Activated CD8-positive, alpha-beta memory T cell treated with anti-CD3 and anti-CD28 coated beads, Interleukin-2, amount 50 U/mL, for 24 hours (primary cell): ENCODE data around the gene DSC3.

Experiments used
- DNase-seq: peaks from one replicate; pipeline ENCODE4 v3.0.0-alpha.2; 2020; ENCODE audit errors: extremely low read depth

Gene DSC3

DNA sequence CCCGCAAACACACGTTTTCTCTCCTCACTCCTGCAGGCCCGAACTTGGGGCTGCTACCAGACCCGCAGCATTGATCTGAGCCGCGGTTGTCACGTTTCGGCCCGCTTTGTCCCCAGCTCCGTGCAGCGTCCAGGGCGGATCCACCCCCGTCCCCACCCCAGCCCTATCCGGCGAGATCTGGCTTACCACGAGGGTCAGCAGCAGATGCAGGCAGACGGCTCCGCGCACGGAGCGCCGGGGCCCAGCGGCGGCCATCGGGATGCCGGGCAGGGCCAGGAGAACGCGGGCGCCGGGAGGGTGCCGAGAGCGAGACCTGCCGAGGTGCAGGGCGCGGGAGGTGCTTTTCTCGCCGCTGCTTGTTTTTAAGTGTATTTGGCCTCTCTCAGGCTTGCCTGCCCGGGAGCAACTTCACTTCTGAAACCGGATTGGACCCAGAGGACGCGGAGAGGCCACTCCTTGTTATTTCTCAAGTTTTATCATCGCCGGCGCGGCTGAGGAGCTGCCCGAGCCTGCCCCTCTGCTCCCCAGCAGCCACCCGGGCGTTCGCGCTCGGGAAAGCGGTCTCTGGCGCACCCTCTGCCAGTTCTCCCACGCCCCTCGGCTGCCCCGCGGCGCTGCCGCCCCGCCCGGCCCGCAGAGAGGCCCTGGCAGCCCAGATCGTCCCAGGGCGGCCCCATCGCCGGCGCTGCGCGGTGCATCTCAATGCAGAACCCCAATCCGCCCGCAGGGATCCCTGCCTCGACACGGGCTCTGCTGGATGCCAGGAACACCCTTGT is at the start of gene DSC3:
TSS of gene DSC3 (minus strand) at position 337 of the 776 bp plus-strand sequence. CDS start at position 255, 82 bp downstream.
- DNase-seq: no peak

DNA sequence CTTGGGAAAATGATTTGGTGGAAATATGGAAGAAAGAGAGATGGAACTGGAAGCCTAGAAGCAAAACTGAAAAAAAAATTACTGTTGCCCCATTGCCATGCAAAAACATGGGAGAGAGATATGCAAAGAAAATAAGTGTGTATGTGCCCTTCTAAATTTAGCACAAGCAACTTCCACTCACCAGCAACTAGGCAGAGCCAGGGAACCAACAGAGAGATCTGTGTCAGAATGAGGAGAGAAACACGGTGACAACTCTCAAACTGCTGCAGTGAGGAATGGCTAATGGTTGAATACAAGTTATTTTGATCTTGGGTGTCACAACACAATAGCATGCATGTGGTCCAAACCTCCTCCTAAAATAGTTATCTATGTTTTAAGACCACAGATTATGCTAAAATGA is 48.8 kb upstream of the DSC3 start:
- DNase-seq: no peak

DNA sequence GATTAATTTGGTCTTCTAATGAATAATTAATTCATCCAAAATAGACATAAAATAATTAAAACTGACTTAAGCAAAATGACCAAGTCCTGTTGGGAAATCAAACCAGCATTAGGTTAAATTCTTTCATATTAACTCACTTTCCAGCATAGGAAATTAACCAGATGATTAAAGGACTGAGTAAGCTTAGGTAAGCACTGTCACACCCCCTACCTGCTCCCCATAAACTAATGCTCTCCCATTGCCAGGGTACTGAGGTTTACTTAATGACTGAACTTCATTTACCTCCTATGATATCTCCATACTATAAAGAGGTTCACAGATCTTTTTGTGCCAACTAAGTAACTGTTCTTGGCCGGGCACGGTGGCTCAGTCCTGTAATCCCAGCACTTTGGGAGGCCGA is 46.0 kb upstream of the DSC3 start:
- no peak for DNase-seq

DNA sequence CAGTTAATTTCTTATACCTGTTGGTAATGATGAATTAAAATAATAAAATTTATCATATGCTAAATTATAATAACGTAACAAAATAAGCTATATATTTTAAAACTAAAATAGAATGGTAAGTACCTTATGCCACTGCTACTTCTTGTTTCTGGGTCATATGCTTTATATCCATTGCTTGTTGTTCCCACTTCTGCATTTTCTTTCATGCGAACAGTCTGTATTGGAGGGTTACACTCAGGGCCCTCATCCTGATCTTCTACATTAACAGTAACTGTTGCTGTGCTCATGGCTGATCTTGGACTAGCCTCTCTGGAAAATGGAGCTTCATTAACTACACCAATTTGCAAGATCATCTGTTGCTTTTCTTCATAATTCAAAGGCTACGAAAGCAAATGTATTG is 37.4 kb upstream of the DSC3 start:
- DNase-seq: no peak

DNA sequence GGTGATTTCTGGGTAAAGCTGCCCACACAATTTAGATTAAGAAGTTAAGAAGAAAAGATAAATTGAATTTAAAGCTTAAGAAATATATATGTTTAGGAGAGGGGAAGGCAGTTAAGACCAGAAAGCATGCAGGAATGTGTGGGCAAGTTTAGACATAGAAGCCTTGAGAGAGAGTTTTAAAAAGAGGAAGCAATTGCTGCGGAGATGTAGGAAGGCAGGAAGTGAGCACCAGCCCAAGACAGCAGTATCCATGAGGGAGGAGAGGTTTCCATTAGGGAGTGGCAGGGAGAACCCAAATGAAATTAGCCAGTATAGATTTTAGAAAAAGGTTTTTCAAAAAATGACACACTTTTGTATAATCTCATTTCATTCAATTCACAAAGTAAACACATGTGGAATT is 35.3 kb upstream of the DSC3 start:
- DNase-seq: no peak

DNA sequence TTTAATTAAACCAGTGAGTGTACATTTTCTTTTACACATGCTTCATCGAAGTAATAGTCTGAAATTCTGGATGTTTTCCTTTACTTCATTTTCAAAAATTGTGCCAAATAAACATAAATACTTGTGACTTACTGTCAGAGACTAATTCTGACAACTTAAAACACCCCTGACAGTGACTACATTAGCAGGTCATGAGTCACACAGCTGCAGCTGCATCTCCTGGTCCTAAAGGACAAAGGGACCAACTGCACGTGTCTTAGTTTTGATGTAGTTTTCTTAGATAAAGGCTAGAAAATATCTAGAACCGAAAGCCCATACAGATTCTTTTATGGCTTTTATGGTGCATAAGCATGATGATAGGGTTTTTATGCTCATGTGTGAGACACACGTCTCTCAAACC is 29.6 kb upstream of the DSC3 start:
- no peak for DNase-seq

DNA sequence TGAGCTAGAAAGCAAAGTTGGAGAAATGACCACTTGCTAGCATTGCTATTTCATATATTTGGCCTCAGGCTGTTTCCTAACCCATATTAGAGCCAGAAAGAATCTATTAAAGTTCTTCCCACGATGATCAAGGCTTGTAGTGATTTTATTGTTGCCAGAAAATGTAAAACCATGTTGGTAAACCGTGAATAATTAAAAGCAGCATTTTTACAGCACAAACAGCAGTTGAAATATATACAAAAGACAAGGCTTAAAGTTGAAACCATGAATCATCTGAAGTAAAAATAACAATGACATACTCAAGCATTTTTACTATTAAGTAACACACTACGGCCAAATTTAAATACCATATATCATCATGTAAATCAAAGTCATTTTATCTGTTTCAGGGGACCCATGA is 27.7 kb upstream of the DSC3 start:
- DNase-seq: no peak

DNA sequence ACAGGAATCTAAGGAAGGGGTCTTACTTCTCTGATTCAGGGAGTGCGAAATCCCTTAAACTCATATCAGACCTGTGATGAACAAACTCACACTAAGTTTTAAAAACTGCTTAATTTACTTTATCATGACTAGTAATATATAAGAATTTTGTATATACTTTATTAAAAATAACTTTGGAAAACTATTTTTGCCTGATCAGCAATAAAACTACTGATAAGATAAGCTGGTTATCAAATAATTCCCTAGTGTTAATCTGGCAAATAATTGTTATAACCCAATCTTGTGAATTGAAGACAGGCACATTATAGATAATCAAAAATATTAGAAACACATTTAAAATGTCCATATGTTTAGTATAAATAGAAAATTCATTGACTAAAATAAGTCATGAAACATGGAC is 23.7 kb upstream of the DSC3 start:
- DNase-seq: no peak

DNA sequence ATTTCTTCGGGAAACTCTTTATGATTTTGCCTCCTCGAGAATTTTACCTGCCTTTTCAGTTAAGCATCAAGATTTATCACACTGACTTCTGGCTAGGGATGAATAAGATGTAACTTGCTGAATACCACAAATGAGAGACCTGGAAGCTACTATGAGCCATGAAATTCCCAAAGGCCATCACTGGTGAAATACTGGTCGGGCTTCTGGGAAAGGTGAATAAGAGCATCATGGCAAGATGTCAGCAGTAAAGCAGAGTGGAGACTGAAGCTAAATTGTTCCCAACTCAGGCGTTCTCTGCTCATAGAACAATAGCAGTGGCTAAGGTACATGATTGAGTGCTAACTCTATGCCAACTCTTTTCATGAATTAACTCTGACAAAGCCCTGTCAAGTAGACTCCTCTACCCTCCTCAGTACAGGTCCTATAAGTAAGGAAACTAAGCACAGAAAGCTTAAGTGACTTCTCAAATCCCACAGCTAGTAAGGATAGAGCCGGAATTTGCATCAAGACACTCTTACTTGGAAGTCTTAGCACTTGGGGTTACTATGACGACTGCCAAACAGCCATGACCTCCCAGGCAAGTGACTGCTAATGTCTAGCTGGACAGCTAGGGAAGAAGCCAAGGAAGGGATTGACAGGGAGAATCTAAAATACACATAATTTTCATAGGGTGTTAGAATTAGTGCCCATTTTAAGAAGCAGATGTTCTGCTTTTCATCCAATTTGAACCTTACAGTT is 22.7 kb upstream of the DSC3 start:
- no peak for DNase-seq

DNA sequence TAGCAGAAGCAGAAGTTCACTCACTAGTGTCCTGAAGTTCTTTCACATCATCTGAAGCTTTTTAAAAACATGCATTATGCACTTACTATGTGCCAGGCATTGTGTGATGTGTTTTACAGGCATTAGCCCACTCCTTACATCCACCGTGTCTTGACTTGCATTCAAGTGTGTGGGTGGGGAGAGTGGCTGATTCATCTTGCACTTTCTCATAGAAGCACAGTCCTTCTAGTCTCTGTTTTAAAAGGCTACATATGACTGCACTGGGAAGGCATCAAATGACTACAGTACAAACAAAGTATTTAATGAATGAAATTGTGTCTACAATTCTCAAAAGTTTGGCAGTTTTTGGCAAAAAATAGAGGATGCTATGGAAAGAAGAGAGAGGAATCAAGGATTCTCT is 21.6 kb upstream of the DSC3 start:
- DNase-seq: no peak

DNA sequence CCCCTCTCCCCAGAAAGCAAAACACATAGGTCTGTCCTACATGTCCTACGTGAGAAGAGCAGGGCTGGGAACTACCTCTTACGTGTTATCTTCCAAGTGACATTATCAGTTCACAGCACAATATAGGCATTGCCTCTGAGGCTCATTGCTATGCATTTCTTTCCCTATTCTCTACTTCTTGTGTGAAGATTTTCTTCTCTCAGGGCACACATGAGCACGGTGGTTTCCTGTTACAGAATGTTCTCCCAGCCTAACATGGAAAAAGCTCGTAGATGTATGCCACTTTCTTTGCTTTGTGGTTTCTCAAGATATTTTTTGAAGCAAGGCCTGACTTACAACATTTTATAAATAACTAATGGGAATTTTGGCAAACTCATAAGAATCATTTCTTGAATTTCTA is 19.4 kb upstream of the DSC3 start:
- DNase-seq: no peak

DNA sequence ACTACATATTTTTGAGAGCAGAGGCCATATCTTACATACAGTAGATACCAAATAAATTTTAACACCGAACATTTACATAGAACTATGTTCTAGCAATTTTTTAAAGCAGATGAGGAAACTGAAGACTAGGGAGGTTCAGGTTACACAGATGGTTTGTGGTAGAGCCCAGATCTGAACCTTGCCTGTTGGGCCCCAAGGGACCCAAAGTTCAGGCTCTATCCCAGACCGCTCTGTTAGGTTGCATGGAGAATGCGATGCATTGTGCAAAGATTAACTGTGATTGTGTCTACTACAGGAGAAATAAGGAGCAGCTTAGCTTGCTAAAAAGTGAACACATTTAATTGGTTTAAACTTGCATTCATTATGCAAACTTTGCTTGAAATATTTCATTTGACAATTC is 16.4 kb upstream of the DSC3 start:
- DNase-seq: no peak

DNA sequence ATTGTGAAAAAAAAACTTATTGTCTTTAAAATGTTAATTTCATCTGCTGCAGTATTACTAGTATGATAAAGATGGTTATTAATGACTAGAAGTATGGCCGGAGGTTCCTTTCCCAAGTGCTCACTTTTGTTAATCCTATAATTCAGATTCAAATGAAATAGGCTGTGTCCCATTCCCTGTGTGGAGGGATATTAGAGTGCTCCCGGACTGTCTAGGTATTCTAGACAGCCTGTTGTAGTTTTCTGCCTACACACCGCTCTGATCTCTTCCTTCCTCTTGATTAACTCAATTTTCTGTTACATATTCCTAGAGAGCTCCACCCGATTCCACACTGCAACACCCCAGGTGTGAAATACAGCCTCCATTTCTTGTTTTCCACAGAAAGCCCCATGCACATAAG is 15.4 kb upstream of the DSC3 start:
- no peak for DNase-seq

DNA sequence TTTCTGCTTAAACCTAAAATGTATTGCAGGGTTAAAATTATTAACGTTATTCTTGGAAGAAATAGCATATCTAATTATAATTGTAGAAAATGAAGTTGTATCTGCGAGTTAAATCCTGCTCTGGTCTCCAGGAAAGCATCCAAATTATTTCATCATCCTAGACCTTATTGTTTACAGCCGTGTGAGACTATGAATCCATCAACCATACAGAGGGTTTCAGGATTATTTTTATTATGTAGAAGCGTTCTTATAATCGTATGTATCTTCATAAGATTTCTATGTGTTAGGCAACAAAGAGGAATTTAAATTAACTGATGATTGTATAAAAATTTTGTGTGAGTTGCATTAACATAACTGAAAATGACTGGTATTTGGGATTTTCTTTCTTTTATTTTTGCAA is 14.5 kb upstream of the DSC3 start:
- no peak for DNase-seq

DNA sequence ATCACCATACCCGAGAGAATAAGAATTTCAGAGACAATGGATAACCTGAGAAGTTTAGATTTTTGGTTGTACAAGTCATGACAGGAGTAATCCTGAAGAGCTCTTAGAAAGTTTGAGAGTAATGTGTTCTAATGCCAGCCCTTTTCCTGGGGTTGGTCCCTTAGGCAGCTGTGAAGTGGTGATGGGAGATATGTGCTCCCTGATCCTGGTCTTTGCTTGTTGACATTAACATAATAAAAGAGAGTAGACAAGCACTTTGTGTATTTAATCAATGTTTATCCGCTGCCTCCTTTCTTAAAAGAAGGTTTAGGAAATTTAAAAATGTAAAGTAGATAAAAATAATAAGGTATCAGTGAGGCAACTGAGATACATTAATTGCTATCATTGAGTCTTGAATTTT is 13.8 kb upstream of the DSC3 start:
- no peak for DNase-seq

DNA sequence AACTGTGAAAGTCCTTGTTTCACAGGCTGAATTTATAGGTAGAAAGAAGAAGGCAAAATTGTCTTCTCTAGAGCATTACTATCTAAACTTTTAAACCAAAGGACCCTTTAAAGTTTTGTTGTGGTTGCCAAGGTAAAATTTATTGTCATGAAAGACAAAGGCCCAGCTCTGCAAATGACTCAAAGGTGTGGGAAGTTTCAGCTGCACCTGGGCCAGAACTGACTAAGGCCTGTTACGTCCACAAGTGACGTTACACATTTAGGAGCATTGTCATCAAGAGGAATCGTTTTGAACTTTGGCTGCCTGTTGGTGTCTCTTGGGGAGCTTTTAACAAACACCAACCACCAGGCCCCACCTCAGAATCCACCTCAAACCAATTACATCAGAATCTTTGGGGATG is 8.1 kb upstream of the DSC3 start:
- DNase-seq: no peak

DNA sequence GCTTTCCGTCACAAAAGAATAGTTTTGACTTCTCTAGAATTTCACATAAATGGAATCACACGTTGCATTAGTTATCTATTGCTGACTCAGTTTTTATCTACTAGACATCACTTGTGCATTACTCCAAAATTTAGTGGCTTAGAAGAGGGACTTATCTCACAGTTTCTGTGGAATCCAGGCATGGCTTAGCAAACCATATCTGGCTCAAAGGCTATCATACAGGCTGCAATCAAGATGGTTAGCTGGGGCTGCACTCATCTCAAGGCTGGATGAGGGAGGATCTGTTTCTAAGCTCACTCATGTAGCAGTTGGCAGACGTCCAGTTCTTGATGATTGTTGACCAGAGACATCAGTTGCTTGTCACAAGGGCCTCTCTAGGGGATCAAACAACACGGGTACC is 6.6 kb upstream of the DSC3 start:
- no peak for DNase-seq

DNA sequence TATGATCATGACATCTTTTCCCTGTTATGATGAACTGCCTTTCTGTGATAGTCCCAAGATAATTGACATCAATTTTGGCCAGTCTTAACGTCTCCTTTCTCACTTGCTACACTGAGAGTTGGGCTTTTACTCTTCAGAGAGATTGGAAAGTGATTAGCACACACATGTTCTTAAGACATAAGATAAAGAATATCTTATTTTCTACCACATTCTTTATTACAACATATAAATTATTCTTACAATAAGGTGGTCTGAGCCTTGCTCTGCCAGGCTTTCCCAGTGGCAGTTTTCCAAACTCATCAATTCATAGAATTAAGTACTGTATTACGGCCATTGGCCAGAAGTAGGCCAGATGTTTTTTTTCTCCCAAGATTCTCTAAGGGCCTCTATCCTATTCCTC is 5.7 kb upstream of the DSC3 start:
- DNase-seq: no peak

DNA sequence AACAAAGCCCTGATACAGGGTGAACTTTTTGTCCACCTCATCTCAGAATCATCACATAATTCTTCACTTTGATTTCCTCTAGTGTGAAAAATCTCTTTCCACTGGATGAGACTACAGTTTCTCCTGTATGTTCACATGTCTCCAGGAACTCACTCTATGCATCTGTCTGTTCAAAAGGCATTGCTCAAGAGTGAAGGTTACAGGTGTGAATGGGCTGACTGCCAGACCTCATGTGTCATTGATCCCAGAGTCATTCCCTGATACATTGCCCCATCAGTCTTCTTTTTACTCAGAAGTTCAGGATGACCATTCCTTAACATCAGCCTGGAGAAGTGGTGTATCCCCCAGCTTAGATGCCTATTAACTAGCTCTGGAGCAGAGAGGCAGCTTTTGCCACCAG is 4.4 kb upstream of the DSC3 start:
- DNase-seq: no peak

DNA sequence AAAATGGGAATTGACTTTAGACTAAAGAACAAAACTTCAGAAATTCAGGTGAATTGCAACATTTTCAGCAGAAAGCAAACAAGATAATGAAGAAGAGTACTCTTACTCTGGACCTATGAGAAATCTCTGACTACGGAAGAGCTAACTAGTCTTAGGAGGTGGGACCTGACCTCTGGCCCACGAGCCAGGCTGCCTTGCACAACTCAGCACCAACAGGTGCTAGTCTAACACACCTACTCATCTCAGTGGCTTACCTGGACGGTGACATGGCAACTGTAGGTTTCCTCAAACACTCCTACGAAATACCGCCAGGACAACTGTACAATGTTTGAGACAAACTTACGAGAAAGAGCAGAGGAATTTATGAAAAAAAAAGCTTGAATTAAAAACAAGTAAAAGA is 3.1 kb upstream of the DSC3 start:
- DNase-seq: no peak

DNA sequence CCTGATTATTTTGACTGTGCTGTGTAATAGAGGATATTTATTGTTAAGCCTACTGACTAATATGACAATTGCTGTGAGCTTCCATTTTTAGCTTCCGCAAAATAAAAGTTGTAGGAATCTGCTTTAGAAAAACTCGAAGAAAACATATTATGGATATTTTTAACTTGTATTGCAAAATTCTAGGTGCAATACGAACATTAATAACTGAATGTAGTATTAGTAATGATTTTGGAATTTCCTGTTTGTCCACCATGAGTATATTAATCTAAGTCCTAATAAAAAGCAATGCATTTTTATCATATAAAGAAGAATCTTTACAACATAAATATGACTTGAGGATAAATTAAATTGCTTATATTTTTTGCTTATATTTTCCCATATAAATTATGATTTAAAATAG is 2.4 kb upstream of the DSC3 start:
- no peak for DNase-seq

DNA sequence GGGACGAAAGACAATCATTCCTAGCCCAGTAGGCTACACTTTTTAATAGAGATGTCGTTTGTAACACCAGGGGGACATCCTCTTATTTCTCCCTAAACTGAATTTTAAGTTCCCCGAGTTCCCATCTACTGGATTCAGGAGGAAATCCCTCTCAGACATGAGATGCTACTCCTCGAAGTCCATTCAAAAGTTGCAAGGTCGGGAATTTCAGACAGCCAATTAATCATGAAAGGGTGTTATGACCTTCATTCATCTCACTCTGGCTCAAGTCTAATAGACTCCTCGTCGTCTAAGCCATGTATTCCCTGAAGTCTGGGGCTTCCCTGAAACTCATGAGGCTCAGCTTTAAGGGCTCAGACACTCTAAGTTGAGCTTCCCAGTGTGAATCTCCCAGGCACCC is 1.2 kb upstream of the DSC3 start:
- DNase-seq: no peak

DNA sequence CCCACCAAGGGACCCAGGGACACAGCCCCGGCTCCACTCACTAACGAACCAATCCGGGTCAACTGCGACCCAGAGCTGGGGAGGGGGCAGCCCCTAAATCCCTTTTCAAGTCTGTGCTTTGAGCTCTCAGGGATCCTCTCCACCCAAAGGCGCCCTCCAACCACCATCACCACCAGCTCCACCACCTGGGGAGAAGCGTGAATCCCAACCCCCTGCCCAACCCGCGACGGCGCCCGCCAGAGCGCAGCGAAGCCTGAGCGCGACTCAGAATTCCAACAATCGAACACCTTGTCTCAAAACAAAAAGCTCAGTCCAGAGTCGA is 497 bp downstream of the DSC3 start:
- no peak for DNase-seq
